ENCODE measurements around the gene ZBTB21. TPM values are rescaled to one million over a fixed set of nuclear protein-coding genes. Genes with fewer than 3 reads are reported as not detected.

The ZBTB21 gene
- total RNA-seq, 3 donors from 2014 or later = 15.2 to 18.1 (median 16.1) TPM

DNA sequence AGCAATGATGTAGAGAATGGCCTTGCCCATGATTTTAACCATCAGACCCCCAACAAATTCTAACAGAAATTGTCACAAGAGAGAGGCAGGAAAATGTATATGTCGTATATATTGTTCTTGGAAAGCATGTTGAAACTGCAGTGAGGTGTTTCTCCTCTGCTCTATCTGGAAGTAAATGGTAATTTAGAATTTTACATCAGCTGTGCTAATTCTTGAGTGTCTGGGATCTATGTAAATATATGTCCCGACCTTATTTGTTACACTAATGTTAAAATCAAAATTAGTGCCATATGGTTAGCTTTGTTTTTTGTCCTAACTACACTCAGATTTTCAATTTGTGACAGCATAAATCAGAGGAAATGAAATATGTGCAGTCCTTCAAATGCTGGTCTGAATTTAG lies 20.5 kb downstream of the ZBTB21 start:
- H3K36me3 ChIP-seq = no peaks in the 10 kb centered on the region

DNA sequence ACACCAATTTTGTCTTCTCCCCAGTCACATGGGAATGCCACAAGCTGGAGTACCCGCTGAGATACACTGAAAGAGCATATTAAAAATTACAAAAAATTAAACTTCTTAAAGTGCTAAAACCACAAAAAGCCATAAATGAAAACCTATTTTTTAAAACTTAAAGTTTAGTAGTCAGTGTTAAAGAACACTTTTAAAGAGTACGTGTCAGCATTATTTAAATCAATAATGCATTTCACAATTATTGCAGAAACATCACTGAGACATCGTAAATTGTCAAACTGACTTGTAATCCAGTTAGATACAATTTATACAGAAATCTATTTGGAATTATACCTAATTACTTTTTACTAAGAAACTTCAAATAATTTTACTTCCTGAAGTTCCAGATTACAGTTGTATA lies 22.9 kb downstream of the ZBTB21 start:
- intact Hi-C loops (cut with DNase I; ENCODE audit: low total_unique reads) = loop anchor here (5.0 kb wide), 1 partner anchor 445 kb away; no protein-coding TSS in a partner anchor
- DNase-seq (ENCODE audit: low spot score in 2 of 2) = no peak
- TF ChIP-seq POLR2A (IDR thresholded peaks at IDR 0.05) = no peak
- no peak for TF ChIP-seq POLR2AphosphoS5 (IDR thresholded peaks at IDR 0.05)
- TF ChIP-seq, protein P1, sequence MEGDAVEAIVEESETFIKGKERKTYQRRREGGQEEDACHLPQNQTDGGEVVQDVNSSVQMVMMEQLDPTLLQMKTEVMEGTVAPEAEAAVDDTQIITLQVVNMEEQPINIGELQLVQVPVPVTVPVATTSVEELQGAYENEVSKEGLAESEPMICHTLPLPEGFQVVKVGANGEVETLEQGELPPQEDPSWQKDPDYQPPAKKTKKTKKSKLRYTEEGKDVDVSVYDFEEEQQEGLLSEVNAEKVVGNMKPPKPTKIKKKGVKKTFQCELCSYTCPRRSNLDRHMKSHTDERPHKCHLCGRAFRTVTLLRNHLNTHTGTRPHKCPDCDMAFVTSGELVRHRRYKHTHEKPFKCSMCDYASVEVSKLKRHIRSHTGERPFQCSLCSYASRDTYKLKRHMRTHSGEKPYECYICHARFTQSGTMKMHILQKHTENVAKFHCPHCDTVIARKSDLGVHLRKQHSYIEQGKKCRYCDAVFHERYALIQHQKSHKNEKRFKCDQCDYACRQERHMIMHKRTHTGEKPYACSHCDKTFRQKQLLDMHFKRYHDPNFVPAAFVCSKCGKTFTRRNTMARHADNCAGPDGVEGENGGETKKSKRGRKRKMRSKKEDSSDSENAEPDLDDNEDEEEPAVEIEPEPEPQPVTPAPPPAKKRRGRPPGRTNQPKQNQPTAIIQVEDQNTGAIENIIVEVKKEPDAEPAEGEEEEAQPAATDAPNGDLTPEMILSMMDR (IDR thresholded peaks at IDR 0.05) = no peak
- H3K9me3 ChIP-seq = no peaks in the 10 kb centered on the region
- peaks cover 0 to 5% of the 10 kb centered on the region in 2 donors for H3K4me1 ChIP-seq
- no peak overlapping the region for H3K4me3 ChIP-seq
- H3K27me3 ChIP-seq = no peaks in the 10 kb centered on the region
- H3K27ac ChIP-seq = no peak overlapping the region
- no peaks in the 10 kb centered on the region for H3K36me3 ChIP-seq

More for the DNA sequence above, 20.5 kb downstream of the ZBTB21 start:
- Histone ChIP-seq H3K27ac (no peak overlapping the region), H3K4me1 (peaks cover 0 to 5% of the 10 kb centered on the region in 2 donors), H3K9me3 (no peaks in the 10 kb centered on the region), H3K4me3 (no peak overlapping the region), H3K27me3 (no peaks in the 10 kb centered on the region)
- TF ChIP-seq POLR2AphosphoS5 (IDR thresholded peaks at IDR 0.05) (no peak), POLR2A (IDR thresholded peaks at IDR 0.05) (no peak)
- TF ChIP-seq, protein P1 (IDR thresholded peaks at IDR 0.05) = no peak
- intact Hi-C loops (cut with DNase I; ENCODE audit: low total_unique reads) = loop anchor here (5.0 kb wide), 1 partner anchor 443 kb away; no protein-coding TSS in a partner anchor
- DNase-seq (ENCODE audit: low spot score in 2 of 2) = no peak

DNA sequence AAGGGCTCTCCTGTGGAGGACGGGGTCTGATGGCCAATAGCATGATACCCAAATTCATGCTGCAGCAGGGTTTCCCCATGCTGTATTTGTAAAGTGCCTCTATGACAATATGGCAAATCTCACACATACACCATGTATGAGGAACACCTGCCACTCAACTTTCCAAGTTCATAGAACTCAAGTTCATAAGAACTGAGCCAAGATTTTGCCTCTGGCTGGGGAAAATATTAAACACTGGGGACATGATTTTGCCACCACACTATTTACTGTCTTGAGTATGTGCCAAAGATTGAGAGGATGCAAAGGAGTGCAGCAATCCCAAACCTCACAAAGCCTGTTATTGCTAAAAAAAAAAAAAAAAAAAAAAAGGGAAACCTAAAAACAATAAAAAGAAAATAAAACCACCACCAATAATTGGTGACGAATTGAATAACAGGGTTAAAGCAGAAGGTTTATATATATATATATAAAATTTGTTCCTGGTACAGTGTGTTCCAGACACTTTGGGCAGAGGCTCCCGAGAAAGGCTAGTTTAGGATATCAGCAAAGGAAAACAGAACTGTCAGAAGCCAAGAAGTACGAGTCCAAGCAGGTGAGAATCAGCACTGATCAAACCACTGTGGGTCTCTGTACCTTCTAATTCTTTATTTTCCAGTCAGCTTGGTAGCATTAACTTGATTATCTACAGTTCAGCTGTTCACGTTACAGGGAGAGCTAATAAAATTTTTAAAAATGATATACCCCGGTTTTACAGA lies 24.3 kb downstream of the ZBTB21 start:
- intact Hi-C loops (cut with DNase I; ENCODE audit: low total_unique reads) = loop anchor here (5.0 kb wide), 1 partner anchor 446 kb away; no protein-coding TSS in a partner anchor
- DNase-seq (ENCODE audit: low spot score in 2 of 2) = no peak
- H3K36me3 ChIP-seq = no peaks in the 10 kb centered on the region

DNA sequence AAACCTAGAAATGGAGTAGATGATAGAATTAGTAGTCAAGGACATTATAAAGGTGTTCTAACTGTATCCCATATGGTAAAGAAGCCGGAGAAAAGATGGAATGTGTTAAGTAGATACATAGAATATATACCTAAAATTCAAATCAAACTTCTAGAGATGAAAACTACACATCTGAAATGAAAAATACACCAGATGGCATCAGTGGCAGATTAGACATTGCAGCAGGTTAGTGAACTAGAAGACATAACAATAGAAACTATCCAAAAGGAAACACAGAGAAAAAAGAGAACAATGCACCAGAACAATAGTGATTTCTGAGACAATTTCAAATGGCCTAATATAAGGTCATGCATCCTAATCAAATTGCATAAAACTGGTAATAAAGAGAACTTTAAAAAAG lies 26.9 kb downstream of the ZBTB21 start:
- intact Hi-C loops (cut with DNase I; ENCODE audit: low total_unique reads) = no loop called here
- Histone ChIP-seq H3K36me3 (no peaks in the 10 kb centered on the region), H3K4me1 (peaks cover 0 to 5% of the 10 kb centered on the region in 2 donors), H3K27me3 (no peaks in the 10 kb centered on the region), H3K27ac (no peak overlapping the region), H3K9me3 (no peaks in the 10 kb centered on the region), H3K4me3 (no peak overlapping the region)
- TF ChIP-seq POLR2A (IDR thresholded peaks at IDR 0.05) (no peak), POLR2AphosphoS5 (IDR thresholded peaks at IDR 0.05) (no peak)
- TF ChIP-seq, protein P1 (IDR thresholded peaks at IDR 0.05) = no peak
- DNase-seq (ENCODE audit: low spot score in 2 of 2) = no peak

More for the DNA sequence above, 24.3 kb downstream of the ZBTB21 start:
- H3K27ac ChIP-seq = no peak overlapping the region
- H3K27me3 ChIP-seq = no peaks in the 10 kb centered on the region
- H3K9me3 ChIP-seq = no peaks in the 10 kb centered on the region
- no peak overlapping the region for H3K4me3 ChIP-seq
- H3K4me1 ChIP-seq = peaks cover 0 to 5% of the 10 kb centered on the region in 2 donors
- TF ChIP-seq POLR2A (IDR thresholded peaks at IDR 0.05) (no peak), POLR2AphosphoS5 (IDR thresholded peaks at IDR 0.05) (no peak)
- TF ChIP-seq, protein P1 (IDR thresholded peaks at IDR 0.05) = no peak

DNA sequence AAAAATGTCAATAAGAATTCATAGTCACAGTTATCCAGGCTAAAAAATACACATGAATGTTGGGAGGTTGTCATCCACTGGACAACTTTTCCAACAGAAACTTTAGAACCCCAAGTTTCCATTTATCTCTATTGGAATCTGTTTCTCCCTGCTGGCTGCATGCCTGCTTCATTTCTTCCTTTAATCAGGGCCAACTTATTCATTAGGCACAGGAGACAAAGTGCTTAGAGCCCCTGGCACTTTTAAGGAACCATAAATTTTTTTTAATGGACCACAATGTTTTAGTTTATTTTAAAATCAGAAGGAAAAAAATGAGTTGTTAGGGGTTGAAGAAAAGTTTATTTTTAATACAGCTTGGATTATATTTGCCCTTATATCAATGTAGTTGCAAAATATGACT lies 29.6 kb downstream of the ZBTB21 start:
- TF ChIP-seq, protein P1 (IDR thresholded peaks at IDR 0.05) = no peak
- TF ChIP-seq POLR2A (IDR thresholded peaks at IDR 0.05) (no peak), POLR2AphosphoS5 (IDR thresholded peaks at IDR 0.05) (no peak)
- intact Hi-C loops (cut with DNase I; ENCODE audit: low total_unique reads) = no loop called here
- no peaks in the 10 kb centered on the region for H3K36me3 ChIP-seq

More for the DNA sequence above, 29.6 kb downstream of the ZBTB21 start:
- H3K4me3 ChIP-seq = no peak overlapping the region
- peaks cover 0 to 5% of the 10 kb centered on the region in 2 donors for H3K4me1 ChIP-seq
- H3K27ac ChIP-seq = no peak overlapping the region
- H3K9me3 ChIP-seq = no peaks in the 10 kb centered on the region
- no peaks in the 10 kb centered on the region for H3K27me3 ChIP-seq
- peak in 1 of 2 donors; percentile 24 for DNase-seq (ENCODE audit: low spot score in 2 of 2)
